HepG2 (cell line): ENCODE data around the gene NEXMIF. TPM values are rescaled to one million over a fixed set of nuclear protein-coding genes. Genes with fewer than 3 reads are reported as not detected.

Experiments
- ATAC-seq: fragments of 200-7000 bp; cut with Tn5 transposase; 3 replicates; pipeline ENCODE4 v1.9.1; 2020; ENCODE audit warnings: mild to moderate bottlenecking, moderate library complexity
- BruUV-seq: library from RNA; stranded (reverse); fragments of 400-500 nt; replicated peaks from 2 replicates; lab custom pipeline; 2021; lab: Mats Ljungman, UMichigan
- CTCF ChIA-PET: fragments of 300-600 bp; formaldehyde crosslinking; extraction: SDS; loops from one replicate; lab custom pipeline; 2021; ENCODE audit warnings: low total read pairs, inconsistent platforms, low intra/inter-chr PET ratio; lab: Yijun Ruan, JAX
- POLR2A ChIA-PET: fragments of 350-600 bp; sonication (Branson Sonifier 250); formaldehyde crosslinking; loops from one replicate; lab custom pipeline; 2020; ENCODE audit warnings: antibody characterized with exemption, inconsistent platforms; lab: Yijun Ruan, JAX
- DNase-seq: peaks from one replicate; pipeline ENCODE4 v3.0.0-alpha.2; 2015; ENCODE audit warnings: low spot score
- FAIRE-seq: peaks from 3 replicates; lab custom pipeline; 2011; peaks lifted over from hg19 to GRCh38; lab: Jason Lieb, UNC
- H2AFZ ChIP-seq: one replicate; pipeline ENCODE4 v1.6.1; 2011; ENCODE audit warnings: low read length, inconsistent platforms
- H3K27ac ChIP-seq: fragments of 300-600 bp; 3 replicates; pipeline ENCODE4 v1.8.0; 2011; ENCODE audit warnings: mixed run types, mild to moderate bottlenecking, mixed read lengths, low read length, inconsistent platforms; ENCODE audit not compliant: insufficient read depth; ENCODE audit errors: extremely low read length
- H3K27me3 ChIP-seq, 2 experiments: fragments of 200-600 bp in 1 of 2; 2 replicates in 1 of 2; 3 replicates in 1 of 2; pipeline versions ENCODE4 v1.6.0 to v1.8.0; 2011; ENCODE audit warnings: low read length in 2 of 2, mild to moderate bottlenecking in 2 of 2, moderate library complexity in 2 of 2, inconsistent platforms in 1 of 2; ENCODE audit not compliant: insufficient read depth in 2 of 2, control insufficient read depth in 1 of 2
- H3K36me3 ChIP-seq, 2 experiments: fragments of 200-600 bp in 1 of 2; replicated peaks in 1 of 2; 2 replicates in 1 of 2; 3 replicates in 1 of 2; pipeline versions ENCODE4 v1.5.1 to v1.8.0; 2011; ENCODE audit warnings: low read length in 2 of 2, inconsistent platforms in 1 of 2; ENCODE audit not compliant: insufficient read depth in 2 of 2, control insufficient read depth in 1 of 2
- H3K4me1 ChIP-seq: 2 replicates; pipeline ENCODE4 v1.5.1; 2012; ENCODE audit warnings: low read length, inconsistent platforms; ENCODE audit not compliant: insufficient read depth
- H3K4me2 ChIP-seq: 2 replicates; pipeline ENCODE4 v1.6.0; 2011; ENCODE audit warnings: low read depth, low read length, inconsistent platforms
- H3K4me3 ChIP-seq, 3 experiments: fragments of 200-600 bp in 1 of 3; sonication (generic), shearing (Covaris generic) in 1 of 3; replicated peaks in 1 of 3; 2 replicates each; pipeline ENCODE4 v1.5.1; 2011 to 2016; ENCODE audit warnings: low read length in 3 of 3, inconsistent platforms in 2 of 3, low read depth in 2 of 3, mild to moderate bottlenecking in 2 of 3, control low read depth in 1 of 3, mixed read lengths in 1 of 3; ENCODE audit not compliant: insufficient read depth in 1 of 3
- H3K79me2 ChIP-seq: one replicate; pipeline ENCODE4 v1.6.1; 2011; ENCODE audit warnings: low read length, inconsistent platforms; ENCODE audit not compliant: insufficient read depth
- H3K9ac ChIP-seq: 2 replicates; pipeline ENCODE4 v1.6.0; 2011; ENCODE audit warnings: mild to moderate bottlenecking, low read depth, low read length, inconsistent platforms; ENCODE audit not compliant: insufficient read depth
- H3K9me3 ChIP-seq: 2 replicates; pipeline ENCODE4 v1.5.1; 2012; ENCODE audit warnings: mild to moderate bottlenecking, low read length
- H4K20me1 ChIP-seq: 2 replicates; pipeline ENCODE4 v1.6.0; 2011; ENCODE audit warnings: inconsistent platforms, mild to moderate bottlenecking, low read length, moderate library complexity; ENCODE audit not compliant: insufficient read depth
- CBX2 ChIP-seq, 2 experiments: fragments of 200-600 bp in 1 of 2; sonication (generic); formaldehyde crosslinking in 1 of 2; IDR thresholded peaks; 2 replicates each; pipeline versions ENCODE4 v1.7.0 to v1.8.1; 2018 to 2022; ENCODE audit warnings: low read depth in 2 of 2, low read length in 1 of 2, mild to moderate bottlenecking in 1 of 2, missing genetic modification reagents in 1 of 2
- CCDC6 ChIP-seq: sonication (generic); formaldehyde crosslinking; IDR thresholded peaks from 2 replicates; pipeline ENCODE4 v1.8.1; 2022; ENCODE audit warnings: mild to moderate bottlenecking, missing genetic modification reagents, moderate library complexity
- FOSL2 ChIP-seq: sonication (generic); formaldehyde crosslinking; IDR thresholded peaks from 2 replicates; pipeline ENCODE4 v1.4.0; 2020; ENCODE audit warnings: missing genetic modification reagents
- MLLT10 ChIP-seq: sonication (generic); formaldehyde crosslinking; IDR thresholded peaks from 2 replicates; pipeline ENCODE4 v1.4.0; 2020; ENCODE audit warnings: missing genetic modification reagents
- NR2F2 ChIP-seq: IDR thresholded peaks from 2 replicates; pipeline ENCODE4 v1.6.1; 2012; ENCODE audit warnings: low read depth, inconsistent platforms, borderline replicate concordance
- PRDM4 ChIP-seq: sonication (generic); formaldehyde crosslinking; IDR thresholded peaks from 2 replicates; pipeline ENCODE4 v1.9.0; 2021; ENCODE audit warnings: missing genetic modification reagents, borderline replicate concordance
- SATB2 ChIP-seq: sonication (generic); formaldehyde crosslinking; IDR thresholded peaks from 2 replicates; pipeline ENCODE4 v1.5.0; 2020; ENCODE audit warnings: missing genetic modification reagents
- ZNF766 ChIP-seq: sonication (generic); formaldehyde crosslinking; IDR thresholded peaks from 2 replicates; pipeline ENCODE4 v1.5.0; 2020; ENCODE audit warnings: missing genetic modification reagents, borderline replicate concordance
- WGBS: methylation state at CpG from one replicate; pipeline ENCODE4 v1.1.6; 2017; ENCODE audit warnings: low lambda C conversion rate; 5-methylcytosine and 5-hydroxymethylcytosine counted together
- in situ Hi-C: cut with HindIII; loops from 2 replicates; pipeline ENCODE4 v1.10.0; 2017; ENCODE audit warnings: low pct_unique_long_range_greater_than_20kb; ENCODE audit not compliant: extremely low pct_ligation_motif_present
- intact Hi-C: fragments of 100-400 bp; cut with micrococcal nuclease; formaldehyde crosslinking; loops from one replicate; pipeline ENCODE4 v1.10.0; 2022; ENCODE audit not compliant: unreplicated experiment
- polyA plus RNA-seq, 8 experiments: library from polyadenylated mRNA; depleted of rRNA in 3 of 8; stranded (reverse) in 7 of 8; unstranded in 1 of 8; fragments of >200 nt; fragmentation: Illumina TruSeq in 4 of 8; extraction: Trizol in 4 of 8; gene quantifications; 2 replicates each; pipeline versions ENCODE4 v1.2.1 to v1.2.3, GENCODE V29; 2011 to 2016; ENCODE audit warnings: low read depth in 4 of 8, missing spikeins in 1 of 8, mixed read lengths in 1 of 8; ENCODE audit not compliant: insufficient read depth in 1 of 8
- small RNA-seq, 3 experiments: library from RNA; depleted of rRNA; stranded (forward); fragments of <200 nt; gene quantifications; one replicate each; pipeline ENCODE3, GENCODE V24; 2012; ENCODE audit warnings: low read depth in 2 of 3, low replicate concordance in 1 of 3; ENCODE audit not compliant: insufficient read length in 3 of 3, insufficient read depth in 2 of 3
- total RNA-seq, 5 experiments: library from RNA; depleted of rRNA; stranded (reverse); fragments of >200 nt; fragmentation: Illumina TruSeq; extraction: Trizol; gene quantifications; 2 replicates each; pipeline ENCODE4 v1.2.3, GENCODE V29; 2016; ENCODE audit warnings: low read depth in 1 of 5
- TF ChIP-seq, protein P1 (sequence below): sonication (generic); formaldehyde crosslinking; IDR thresholded peaks from 2 replicates; pipeline ENCODE4 v1.8.1; 2022; ENCODE audit warnings: mild to moderate bottlenecking, missing genetic modification reagents

NEXMIF gene
- total and polyA plus RNA-seq, 2 of the 13 experiments (the other 11 are each of a cell fraction or from before 2014, with no cell fraction given) = under 0.01 TPM; not detected in 1

DNA sequence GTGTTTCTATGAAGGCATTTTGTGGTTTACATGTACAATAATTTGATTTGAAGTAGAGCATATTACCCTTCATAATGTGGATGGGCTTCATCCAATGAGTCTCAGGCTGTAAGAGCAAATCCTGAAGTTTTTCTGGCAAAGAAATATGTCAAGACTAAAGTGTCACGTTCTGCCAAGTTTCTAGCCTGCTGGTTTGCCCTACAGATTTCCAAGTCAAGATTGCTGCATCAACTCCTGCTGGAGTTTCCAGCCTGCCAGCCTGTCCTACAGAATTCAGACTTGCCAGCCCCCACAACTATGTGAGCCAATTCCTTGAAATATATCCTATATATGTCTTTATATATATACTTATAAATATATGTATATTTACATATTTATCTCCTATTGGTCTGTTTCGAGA lies 240.8 kb downstream of the NEXMIF start:
- ATAC-seq (no peak), DNase-seq (no peak), FAIRE-seq (no peak)
- no peaks in the 10 kb centered on the region for H4K20me1 ChIP-seq
- H3K9me3 ChIP-seq = no peaks in the 10 kb centered on the region
- ChIA-PET POLR2A (no interaction called here), CTCF (no interaction called here)
- H3K4me2 ChIP-seq = no peak overlapping the region
- H3K27me3 ChIP-seq = no peaks in the 10 kb centered on the region
- no peak overlapping the region for H2AFZ ChIP-seq
- no peaks in the 10 kb centered on the region for H3K4me1 ChIP-seq
- WGBS = 0% methylated on average over 1 of the region's 2 CpGs
- TF ChIP-seq SATB2 (CRISPR knock-in tag) (no peak), CCDC6 (CRISPR knock-in tag) (no peak), PRDM4 (CRISPR knock-in tag) (no peak), CBX2 (IDR thresholded peaks at IDR 0.05; ENCODE audit: low read depth, low read length) (no peak), CBX2 (CRISPR knock-in tag; IDR thresholded peaks at IDR 0.05; ENCODE audit: low read depth) (no peak), FOSL2 (CRISPR knock-in tag) (no peak), NR2F2 (no peak), ZNF766 (no peak), MLLT10 (no peak)
- TF ChIP-seq, protein P1, sequence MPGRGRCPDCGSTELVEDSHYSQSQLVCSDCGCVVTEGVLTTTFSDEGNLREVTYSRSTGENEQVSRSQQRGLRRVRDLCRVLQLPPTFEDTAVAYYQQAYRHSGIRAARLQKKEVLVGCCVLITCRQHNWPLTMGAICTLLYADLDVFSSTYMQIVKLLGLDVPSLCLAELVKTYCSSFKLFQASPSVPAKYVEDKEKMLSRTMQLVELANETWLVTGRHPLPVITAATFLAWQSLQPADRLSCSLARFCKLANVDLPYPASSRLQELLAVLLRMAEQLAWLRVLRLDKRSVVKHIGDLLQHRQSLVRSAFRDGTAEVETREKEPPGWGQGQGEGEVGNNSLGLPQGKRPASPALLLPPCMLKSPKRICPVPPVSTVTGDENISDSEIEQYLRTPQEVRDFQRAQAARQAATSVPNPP (CRISPR knock-in tag) = no peak
- H3K36me3 ChIP-seq = no peaks in the 10 kb centered on the region
- H3K9ac ChIP-seq = no peak overlapping the region
- intact Hi-C loops = no loop called here
- no TSS peak for BruUV-seq
- in situ Hi-C loops = no loop called here
- H3K4me3 ChIP-seq = no peak overlapping the region
- H3K79me2 ChIP-seq = no peaks in the 10 kb centered on the region
- H3K27ac ChIP-seq = no peak overlapping the region

Small RNA genes within 50 kb of the gene (small RNA-seq; reads per million reads assigned to genes)
- gene AL139395.1 = 0 reads per million in 3 experiments

Other genes starting within 250 kb of the NEXMIF start
- gene ABCB7, start 230.8 kb upstream of the NEXMIF start, total RNA-seq (2016; rRNA removed; fragmentation: Illumina TruSeq; extraction: Trizol) = 27.7 and 29.9 TPM in 2 replicates
- 19.3 and 28.7 TPM in 2 replicates for gene ABCB7, start 230.8 kb upstream of the NEXMIF start, polyA plus RNA-seq (2011; rRNA removed)